ENCODE results near the gene WNT5B.

GRCh38 chr12:1690578-1691122 is 61.6 kb downstream of the WNT5B start, which contains the start of gene ADIPOR2:
- TF ChIP-seq TAF1 (IDR thresholded peaks at IDR 0.05; ENCODE audit: low read depth, low read length) (peak; percentile 82), POLR2A (IDR thresholded peaks at IDR 0.05; ENCODE audit: low read depth, low read length) (peak; percentile 89), POLR2AphosphoS5 (IDR thresholded peaks at IDR 0.05; ENCODE audit: low read depth, low read length) (peak; percentile 70)

All from GM12891 (cell line).